GM21737 (cell line): ENCODE measurements around the gene FBF1.
"Not testable (repeated sequence)": the region's sequence is repeated elsewhere in the genome, so short reads cannot be mapped to it uniquely, and the experiment has no call there.

ENCODE experiments used
- ATAC-seq: cut with Tn5 transposase; IDR thresholded peaks from one replicate; pipeline ENCODE4 v1.9.1; 2021; ENCODE audit warnings: mild to moderate bottlenecking, moderate library complexity; ENCODE audit not compliant: unreplicated experiment

Gene FBF1, protein sequence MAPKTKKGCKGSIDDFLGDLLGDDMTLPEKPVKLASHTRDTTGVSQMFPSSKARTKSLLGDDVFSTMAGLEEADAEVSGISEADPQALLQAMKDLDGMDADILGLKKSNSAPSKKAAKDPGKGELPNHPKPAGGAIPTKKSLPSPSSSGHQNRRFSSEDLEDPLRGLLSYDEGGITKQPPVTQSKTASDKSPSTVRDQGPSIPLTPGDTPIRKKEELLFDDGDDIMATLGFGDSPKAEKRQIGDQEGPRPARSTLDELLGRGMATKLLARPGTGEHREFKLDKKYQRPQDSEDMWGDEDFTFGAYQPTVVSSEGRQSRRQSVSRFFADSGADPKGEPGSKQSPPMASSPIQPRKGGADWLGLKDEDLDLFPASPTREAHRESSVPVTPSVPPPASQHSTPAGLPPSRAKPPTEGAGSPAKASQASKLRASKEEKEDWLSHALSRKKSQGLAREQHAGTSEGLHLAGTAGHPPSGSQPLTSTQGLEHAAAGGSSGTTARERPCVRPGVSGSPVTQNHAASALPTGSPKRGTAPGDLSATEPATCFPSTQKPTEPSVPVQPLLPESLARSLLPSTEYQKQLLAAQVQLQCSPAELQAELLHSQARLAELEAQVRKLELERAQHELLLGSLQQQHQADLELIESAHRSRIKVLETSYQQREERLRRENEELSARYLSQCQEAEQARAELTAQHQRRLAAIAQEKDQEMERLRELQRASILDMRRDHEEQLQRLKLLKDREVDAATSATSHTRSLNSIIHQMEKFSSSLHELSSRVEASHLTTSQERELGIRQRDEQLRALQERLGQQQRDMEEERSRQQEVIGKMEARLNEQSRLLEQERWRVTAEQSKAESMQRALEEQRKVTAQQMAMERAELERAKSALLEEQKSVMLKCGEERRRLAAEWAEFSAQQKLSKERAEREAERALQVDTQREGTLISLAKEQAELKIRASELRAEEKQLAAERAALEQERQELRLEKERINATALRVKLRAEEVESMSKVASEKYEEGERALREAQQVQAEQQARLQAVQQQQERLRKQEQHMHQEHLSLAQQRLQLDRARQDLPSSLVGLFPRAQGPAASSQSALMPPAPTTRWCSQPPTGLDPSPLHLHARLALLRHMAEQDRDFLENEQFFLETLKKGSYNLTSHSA

DNA sequence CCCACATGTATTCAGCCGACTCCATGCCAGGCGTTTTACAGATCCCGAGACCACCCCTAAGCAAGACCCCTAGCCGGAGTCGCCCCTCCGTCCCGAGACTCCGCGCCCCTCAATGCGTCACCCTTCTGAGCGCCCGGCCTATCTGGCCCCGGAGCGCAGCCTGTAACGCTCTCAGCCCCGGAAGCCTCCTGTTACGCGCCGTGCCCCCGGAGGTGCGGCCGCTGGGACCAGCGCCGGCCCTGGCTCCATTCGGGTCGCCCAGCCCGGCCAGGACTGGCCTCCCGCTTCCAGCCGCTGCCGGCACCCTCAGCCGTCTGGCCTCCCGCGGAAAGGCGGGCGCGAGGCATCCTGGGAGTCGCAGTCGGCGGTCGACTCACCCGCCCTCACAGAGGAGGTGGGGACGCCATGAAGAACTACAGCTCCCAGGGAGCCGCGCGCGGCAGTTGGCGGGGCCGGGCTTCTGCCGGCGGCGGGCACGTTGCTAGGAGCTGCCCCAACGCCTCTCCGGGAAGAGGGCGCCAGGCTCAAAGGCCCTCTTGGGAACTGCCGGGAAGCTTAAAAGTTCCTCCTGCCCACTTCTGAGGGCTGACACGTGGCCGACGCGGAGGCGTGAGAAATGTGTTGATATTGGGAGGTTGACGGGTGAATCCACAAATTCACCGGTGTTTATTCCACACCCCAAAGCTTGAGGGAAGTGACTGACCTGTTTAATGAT, at the start of gene FBF1:
FBF1 (minus strand) TSS at position 316 of the 715 bp plus-strand sequence. CDS start 2,893 bp downstream, outside the sequence.
- peak; percentile 96 for ATAC-seq

DNA sequence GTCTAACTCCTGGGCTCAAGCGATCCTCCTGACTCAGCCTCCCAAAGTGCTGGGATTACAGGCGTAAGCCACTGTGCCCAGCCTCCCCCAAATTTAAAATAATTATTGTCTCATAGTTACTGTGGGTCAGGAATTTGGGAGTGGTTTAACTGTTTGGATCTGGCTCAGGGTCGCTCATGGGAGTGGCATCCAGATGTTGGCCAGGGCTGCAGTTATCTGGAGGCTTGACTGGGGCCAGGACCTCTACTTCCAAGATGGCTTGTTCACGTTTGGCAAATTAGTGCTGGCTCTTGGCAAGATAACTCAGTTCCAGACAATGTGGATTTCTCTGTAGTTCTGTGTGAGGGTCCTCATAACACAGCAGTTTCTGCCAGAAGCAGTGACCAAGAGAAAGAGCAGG, 46.2 kb upstream of the FBF1 start:
- ATAC-seq, result no peak

DNA sequence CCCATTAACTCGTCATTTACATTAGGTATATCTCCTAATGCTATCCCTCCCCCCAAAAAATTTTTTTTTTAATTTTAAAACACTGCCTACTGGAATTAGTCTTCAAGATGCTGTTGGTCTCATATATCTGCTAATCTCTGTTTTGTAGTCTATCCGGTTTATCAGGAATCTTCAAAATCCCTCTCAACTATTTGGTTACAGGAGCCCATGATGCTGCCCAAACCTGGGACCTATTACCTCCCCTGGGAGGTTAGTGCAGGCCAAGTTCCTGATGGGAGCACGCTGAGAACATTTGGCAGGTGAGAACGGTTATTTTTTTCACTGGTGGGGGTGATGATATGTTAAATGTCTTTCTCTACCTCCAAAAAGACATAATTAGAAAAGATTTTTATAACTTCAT, 45.1 kb upstream of the FBF1 start:
- ATAC-seq, result no peak

DNA sequence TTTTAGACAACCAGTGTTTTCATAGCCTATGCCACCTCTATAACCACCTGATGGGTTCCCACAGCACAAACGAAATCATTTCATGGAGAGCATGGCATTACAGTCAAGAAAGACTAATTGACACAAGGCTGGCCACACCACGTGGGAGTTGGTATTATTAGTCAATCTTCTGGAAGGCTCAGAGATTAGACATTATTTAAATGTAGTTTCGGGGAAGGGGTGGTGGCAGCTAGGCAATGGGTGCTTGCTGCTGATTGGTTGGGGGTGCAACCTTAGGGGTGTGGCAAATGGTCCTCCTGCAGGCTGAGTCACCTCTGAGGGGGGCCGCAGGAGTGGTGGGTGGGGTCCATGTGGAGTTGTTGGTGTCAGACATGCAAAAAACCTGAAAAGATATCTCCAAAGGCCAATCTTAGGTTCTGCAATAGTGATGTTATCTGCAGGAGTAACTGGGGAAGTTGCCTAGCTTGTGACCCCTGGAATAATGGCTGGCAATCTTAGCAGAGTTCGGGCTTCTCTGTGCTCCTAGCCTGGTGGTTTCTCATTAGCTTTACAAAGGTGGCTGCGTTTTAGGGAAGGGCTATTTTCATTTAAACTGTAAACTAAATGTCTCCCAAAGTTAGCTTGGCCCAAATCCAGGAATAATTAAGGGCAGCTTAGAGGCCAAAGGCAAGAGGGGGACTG, 42.8 kb upstream of the FBF1 start:
- ATAC-seq, result no peak

DNA sequence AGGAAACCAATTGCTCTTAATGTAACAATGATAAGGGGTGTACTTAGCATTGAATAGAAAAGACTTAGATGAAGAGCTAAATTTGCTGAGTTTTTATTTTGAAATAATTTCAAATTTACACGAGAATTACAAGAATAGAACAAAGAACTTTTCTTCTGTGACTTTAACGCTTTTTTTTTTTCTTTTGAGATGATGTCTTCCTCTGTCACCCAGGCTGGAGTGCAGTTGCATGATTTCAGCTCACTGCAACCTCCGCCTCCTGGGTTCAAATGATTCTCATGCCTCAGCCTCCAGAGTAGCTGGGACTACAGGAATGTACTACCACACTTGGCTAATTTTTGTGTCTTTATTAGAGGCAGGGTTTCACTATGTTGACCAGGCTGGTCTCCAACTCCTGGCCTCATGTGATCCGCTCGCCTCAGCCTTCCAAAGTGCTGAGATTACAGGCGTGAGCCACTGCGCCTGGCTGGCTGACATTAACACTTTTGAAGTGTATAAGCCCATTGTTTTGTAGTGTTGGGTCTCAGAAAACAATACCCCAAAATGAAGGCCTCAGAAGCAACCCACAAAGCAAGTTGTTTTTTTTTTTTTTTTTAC, 40.3 kb upstream of the FBF1 start:
- ATAC-seq, result no peak

DNA sequence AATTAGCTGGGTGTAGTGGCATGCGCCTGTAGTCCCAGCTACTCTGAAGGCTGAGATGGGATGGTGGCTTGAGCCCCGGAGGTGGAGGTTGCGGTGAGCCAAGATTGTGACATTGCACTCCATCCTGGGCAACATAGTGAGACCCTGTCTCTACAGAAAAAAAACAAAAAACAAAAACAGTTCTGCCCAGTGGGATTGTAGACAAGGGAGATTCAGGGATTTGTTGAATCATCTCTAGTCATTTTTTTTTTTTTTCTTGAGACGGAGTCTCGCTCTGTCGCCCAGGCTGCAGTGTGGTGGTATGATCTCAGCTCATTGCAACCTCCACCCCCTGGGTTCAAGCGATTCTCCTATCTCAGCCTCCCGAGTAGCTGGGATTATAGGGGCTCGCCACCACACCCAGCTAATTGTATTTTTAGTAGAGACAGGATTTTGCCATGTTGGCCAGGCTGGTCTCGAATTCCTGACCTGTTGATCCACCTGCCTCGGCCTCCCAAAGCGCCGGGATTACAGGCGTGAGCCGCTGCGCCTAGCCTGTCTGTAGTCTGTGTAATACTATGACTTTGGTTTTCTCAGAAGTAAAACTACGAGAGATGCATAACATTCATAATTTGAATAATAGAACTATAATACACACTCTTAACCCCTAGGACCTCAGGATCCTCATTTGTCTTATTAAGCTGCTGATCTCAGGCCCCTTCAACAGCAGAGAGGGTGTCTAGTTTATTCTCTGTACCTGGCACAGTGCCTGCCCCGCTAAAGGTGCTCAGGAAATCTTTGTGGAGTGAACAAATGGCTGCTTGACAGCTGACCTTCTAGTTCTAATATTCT, 39.6 kb upstream of the FBF1 start:
- no peak for ATAC-seq

DNA sequence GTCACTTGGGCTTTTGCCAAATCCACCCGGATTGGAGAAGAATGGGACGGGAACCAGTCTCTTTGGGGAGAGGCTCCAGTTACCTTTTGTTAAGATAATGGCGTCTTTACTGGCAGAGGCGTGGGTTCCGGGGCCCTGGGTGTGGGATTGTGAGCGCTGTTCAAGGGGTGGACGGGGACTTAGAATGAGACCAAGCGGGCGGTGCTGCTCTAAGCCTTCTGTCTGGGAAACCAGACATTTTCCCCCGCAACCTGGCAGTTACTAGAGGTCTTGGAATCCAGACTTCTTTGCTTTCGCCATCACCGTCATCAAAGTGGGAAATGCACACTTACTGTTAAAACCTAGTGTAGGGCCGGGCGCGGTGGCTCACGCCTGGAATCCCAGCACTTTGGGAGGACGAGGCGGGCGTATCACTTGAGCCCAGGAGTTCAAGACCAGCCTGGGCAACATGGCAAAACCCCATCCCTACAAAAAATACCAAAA, 38.9 kb upstream of the FBF1 start:
- ATAC-seq, result no peak

DNA sequence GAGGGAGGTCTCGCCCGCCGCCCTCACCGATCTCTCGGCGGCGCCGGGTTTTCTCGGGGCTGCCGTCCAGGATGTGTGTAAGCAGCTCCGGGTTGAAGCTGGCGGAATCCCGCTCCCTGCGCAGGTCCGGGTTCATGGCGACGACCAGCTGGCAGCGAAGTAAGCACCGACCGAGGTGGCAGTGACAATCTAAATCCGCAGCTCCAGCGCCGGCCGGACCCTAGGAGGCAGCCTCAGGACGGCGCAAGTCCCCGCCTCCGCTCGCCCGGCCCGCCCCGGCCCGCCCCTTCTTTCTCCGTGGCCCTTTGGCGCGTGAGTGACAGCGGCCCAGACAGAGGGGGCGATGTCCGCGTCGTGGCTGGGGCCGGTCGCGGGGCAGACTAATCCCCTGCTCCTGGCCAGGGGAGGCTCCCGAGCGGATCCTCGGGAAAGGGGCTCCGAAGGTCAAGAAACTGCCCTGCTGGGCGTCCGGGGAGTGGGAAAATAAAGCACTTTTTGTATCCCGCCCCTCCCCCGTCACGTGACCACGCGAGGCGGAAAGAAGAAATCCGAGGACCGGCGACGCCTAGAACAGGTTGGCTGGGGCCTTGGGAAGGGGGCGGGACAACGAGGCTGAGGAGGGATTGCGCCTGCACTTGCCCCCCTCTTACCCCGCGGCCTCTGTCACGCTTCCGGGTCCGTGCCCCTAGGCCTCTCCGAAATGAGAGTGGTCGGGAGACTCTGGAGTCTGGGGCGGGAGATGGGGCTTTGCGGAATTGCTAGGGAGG, 38.3 kb upstream of the FBF1 start, which contains the start of the genes ACOX1 and TEN1:
ACOX1 (minus strand) TSS at position 229 of the 767 bp plus-strand sequence; CDS start at position 136, 93 bp downstream.
TEN1 (plus strand) TSS at position 303 of the 767 bp plus-strand sequence. CDS start 6,953 bp downstream, outside the sequence.
- ATAC-seq, result peak; percentile 91

DNA sequence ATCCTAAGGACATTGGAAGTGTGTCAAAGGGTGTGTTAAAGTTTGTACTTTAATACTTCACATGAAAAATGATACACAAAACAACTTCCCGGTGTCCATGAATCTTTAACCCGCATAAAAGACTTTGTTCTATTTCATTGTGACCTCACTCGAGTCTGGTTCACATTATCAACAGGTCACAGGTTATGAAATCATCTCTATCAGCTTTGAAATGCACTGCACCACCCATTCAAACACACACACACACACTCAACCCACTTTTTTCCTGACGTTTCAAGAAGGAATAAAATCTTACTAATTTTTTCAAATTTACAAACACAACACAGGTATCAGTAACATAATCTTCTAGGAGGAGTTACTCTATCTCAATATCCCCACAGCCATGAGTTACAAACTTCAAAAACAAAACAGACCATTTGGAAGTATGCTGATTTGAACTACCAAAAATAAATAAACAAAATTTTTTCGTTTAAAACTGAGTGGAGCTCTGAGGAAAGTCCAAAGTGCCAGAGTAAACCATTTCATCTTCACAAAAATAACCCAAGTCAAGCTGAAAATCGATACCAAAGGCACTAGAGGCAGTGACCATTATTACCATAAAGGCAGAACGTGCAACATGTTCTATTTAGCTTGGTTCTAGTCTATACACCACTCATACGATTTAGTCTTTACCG, 35.5 kb upstream of the FBF1 start:
- ATAC-seq, result no peak

DNA sequence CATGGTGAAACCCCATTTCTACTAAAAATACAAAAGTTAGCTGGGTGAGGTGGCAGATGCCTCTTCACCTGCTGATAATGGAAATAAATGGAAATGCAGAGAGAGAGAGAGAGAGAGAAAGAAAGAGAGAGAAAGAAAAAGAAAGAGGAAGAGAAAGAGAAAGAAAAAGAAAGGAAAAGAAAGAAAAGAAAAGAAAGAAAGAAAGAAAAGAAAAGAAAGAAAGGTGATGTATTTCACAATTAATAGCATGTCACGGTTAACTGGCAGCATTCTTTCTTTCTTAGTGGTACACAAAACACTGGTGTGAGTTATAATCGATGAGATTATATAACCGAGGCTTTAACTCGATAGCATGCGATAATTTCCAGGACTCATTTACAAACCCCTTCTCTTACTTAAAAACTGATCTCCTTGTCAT, 34.9 kb upstream of the FBF1 start:
- ATAC-seq, result no peak

DNA sequence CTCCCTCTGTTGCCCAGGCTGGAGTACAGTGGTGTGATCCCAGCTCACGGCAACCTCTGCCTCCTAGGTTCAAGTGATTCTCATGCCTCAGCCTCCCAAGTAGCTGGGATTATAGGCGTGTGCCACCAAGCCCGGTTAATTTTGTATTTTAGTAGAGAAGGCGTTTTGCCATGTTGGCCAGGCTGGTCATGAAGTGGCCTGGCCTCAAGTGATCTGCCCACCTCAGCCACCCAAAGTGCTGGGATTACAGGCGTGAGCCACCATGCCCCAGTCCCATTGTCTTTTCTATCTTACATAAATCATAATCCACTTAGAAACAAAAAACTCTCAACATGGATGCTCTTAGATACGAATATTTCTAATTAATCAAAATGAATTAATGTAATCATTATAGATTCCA, 34.3 kb upstream of the FBF1 start:
- ATAC-seq, result not testable (repeated sequence)

DNA sequence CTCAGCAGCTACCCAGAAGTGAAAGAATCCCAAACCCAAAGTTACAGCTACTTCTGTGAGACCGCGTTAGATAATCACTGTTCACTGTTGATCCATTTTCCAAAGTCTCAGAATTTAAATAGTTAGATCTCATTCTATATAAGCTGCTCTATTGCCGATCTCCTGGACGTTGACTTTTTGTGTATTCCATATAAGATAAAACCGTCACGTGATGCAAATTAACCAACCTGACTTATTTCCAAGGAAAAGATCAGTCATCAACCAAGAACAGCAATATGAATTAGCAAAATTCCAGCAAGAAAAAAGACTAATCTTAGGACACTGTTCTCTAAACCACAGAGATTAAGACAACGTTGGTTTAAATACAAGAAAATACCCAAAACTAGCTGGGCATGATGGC, 29.8 kb upstream of the FBF1 start:
- ATAC-seq, result no peak

DNA sequence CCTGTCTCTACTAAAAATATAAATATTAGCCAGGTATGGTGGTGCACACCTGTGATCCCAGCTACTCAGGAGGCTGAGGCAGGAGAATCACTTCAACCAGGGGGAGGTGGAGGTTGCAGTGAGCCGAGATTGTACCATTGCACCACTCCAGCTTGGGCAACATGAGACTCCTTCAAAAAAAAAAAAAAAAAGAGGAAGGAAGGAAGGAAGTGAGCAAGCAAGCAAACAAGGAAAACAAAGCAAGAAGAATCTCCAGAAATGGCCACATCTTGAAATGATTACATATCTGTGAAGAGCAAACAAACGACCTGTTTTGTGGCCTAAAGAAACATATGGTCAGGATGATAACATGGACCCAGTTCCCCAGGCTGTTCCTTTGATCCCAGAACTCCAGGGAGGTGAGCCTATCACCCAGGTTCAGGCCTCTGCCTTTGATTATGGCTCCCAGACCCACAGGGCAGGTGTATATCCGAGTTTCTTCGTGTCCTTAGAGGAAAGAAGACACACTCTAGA, 29.2 kb upstream of the FBF1 start:
- no peak for ATAC-seq

DNA sequence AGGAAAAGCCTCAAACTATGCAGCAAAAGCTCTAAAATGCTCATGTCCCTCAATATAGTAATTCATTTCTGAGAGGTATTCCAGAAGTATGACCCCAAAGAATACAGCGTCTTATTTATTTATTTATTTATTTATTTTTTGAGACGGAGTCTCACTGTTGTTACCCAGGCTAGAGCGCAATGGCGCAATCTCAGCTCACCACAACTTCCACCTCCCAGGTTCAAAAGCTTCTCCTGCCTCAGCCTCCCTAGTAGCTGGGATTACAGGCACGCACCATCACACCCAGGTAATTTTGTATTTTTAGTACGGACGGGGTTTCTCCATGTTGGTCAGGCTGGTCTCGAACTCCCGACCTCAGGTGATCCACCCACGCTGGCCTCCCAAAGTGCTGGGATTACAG, 28.2 kb upstream of the FBF1 start:
- not testable (repeated sequence) for ATAC-seq

DNA sequence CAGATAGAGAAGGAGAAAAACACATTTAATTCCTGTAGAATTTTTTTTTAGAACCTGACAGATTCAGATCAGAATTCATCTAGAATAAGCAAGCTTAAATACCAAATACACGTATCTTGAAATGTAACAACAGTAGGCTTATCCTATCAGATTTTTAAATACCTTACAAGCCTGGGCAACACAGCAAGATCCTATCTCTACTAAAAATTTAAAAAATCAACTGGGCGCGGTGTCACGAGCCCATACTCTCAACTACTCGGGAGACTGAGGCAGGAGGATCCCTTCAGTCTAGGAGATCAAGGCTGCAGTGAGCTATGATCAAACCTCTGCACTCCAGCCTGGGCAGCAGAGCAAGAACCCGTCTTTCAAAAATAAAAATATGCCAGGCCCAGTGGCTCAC, 24.6 kb upstream of the FBF1 start:
- no peak for ATAC-seq

DNA sequence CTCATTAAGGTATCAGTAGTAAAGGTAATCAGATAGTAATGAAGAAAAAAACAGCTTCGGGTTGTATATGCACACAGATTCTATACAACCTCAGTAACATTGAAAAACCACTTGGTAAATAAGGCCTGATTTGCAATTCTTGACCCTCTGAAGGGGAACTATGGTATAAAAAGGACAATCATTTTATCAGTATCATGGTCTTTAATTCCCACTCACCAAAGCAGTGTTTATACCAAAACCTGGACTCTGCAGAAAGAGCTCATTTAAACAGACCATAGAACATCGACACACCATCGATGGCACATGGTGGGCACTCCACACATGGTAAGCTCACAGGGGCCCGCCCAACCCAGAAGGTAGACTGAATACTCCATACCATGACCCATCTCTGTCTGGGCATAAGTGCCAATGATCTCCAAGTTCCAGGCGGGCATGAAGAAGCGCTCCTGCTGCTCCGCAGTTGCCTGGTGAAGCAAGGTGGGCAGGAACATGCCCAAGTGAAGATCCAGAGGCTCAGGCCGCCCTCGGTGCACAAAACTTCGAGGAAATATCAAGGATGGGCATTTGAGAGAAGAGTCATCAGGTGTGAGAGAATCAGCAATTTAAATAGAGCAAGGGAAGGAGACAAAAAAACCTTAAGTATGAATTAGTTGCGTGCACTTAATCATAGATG, 19.1 kb upstream of the FBF1 start:
- ATAC-seq, result no peak
